SK-N-MC (cell line): ENCODE data around the gene BTBD18.

ENCODE experiments used
- EZH2 ChIP-seq: fragments of 200-600 bp; sonication (generic); IDR thresholded peaks from one replicate; pipeline ENCODE4 v1.6.1; 2017; ENCODE audit warnings: antibody characterized with exemption
- FOXP2 ChIP-seq: optimal IDR thresholded peaks from 2 replicates; pipeline ENCODE3; 2011; ENCODE audit warnings: mild to moderate bottlenecking, moderate library complexity; ENCODE audit not compliant: insufficient read depth; ENCODE audit errors: extremely low read length, control extremely low read depth
- POLR2AphosphoS5 ChIP-seq: IDR thresholded peaks from 2 replicates; pipeline ENCODE4 v1.6.1; 2012; ENCODE audit warnings: mild to moderate bottlenecking, low read depth, low read length, borderline replicate concordance

DNA sequence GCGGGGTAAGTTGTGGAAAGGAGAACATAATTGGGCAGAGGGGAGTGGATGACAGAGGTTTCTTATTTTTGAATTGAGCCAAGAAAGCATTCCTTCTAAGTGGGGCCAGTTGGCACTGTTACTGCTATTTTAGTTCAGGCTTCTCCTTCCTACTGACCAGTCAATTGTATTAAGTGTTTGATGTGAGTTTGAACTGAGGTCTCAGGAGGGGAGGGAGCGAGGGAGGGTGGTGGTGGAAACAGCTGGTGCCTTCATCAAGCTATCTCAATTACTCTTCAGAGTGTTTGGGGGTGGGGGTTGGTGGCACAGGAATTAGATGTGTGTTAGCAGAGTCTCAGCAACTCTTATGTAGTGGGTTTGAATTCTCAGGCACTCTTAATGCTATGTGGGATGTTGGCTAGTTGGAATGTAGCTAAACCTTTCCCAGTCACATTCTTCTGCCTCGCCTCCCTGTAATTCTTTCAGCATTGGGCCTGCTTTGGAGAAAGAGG lies 24.5 kb upstream of the BTBD18 start:
- TF ChIP-seq EZH2 (no peak), POLR2AphosphoS5 (no peak), FOXP2 (no peak)
